B cell (primary cell): ENCODE results near the gene DOLPP1.

Experiments used
- CTCF ChIP-seq: fragments of 200-600 bp; IDR thresholded peaks from one replicate; pipeline ENCODE4 v1.8.0; 2022; ENCODE audit warnings: antibody characterized with exemption, mild to moderate bottlenecking
- EZH2 ChIP-seq: IDR thresholded peaks from 2 replicates; pipeline ENCODE4 v1.6.1; 2012; ENCODE audit warnings: borderline replicate concordance, low read depth, mild to moderate bottlenecking, moderate library complexity, low read length; ENCODE audit not compliant: insufficient read depth, poor library complexity, severe bottlenecking

- TF ChIP-seq CTCF, result no peak
- no peak for TF ChIP-seq EZH2
Observed at GRCh38 chr9:129079829-129080228, 1.1 kb upstream of the DOLPP1 start.
